Cerebellar nuclear complex (tissue), 1 donor: ENCODE results near the gene PAQR8.

ENCODE experiments used
- DNase-seq, 2 experiments: peaks; one replicate each; lab custom pipeline; 2025; lab: John Stamatoyannopoulos, UW

The PAQR8 gene

GRCh38 chr6:52347818-52348217 is 14.1 kb upstream of the PAQR8 start:
- no peak for DNase-seq

GRCh38 chr6:52351879-52352238 is 10.1 kb upstream of the PAQR8 start:
- DNase-seq: no peak

GRCh38 chr6:52352239-52353018 is 9.5 kb upstream of the PAQR8 start:
- DNase-seq: no peak

GRCh38 chr6:52356017-52356416 is 5.9 kb upstream of the PAQR8 start:
- DNase-seq: no peak

DNA sequence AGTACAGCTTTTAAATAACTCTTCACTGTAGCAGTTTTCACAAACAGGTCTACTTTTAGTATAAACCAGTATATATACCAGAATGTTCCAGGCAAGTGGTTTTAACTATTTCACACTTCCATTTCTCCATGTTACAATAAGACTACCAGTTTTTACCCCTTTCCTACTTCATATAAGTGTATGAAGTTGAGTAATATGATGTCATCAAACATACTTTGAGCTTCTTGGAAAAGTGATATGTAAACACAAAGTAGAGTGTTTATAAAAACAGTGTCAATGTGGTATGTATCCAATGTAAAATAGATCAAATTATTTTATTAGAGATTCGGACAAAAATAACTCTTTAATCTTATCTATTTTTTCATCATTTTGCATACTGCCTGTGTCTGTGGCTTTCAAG is 2.5 kb upstream of the PAQR8 start:
- no peak for DNase-seq

DNA sequence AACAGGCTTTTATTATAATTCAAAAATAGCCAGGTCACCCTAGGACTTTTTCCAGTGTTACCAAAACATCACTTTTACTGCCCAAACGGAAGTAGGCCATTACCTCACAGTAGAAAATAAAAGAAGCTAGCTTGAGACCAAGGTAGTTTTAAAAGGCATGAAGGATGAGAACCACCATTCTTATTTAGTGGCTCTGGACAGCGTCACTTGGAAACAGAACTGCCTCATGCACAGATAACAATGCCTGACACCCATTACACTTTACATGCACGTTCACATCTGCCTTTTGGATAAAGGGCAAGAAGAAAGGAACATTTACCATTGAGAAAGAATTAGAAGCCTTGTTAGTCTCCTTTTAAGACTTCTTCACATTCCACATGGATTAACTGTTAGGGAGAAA is 1.9 kb upstream of the PAQR8 start:
- no peak for DNase-seq

GRCh38 chr6:52360601-52361413 is 1.1 kb upstream of the PAQR8 start:
- DNase-seq: no peak

- no peak for DNase-seq
Observed at GRCh38 chr6:52361414-52361944, 472 bp upstream of the PAQR8 start.

GRCh38 chr6:52362443-52363227 is 684 bp downstream of the PAQR8 start:
- no peak for DNase-seq

DNA sequence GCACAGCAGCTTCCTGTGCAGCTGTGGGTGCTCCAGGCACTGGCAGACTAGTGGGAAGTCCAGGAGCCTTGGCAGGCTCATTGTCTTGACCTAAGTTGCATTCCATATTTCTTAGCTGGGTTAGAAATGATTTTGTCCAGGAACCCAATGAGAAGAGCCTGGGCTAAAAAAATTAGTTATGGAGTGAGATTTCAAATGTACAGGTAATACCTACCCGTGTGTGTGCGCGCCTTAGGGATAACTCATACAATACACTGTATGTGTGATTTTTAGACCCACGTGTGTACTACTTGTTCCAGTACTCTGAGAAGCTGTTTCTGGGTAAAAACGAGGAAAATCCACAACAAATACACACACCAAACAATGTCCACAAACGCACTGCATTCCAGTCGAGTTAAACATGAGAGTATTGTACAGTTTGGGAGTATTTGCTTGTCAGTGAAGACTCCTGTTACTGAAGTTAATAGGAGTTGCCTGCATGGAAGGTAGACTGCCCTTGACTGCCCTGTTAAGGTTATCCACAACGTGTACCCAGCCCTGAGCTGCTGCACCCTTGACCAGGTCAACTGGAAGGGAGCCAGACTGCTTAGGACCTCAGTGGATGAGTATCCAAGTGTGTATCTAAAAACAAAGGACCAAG is 1.4 kb downstream of the PAQR8 start:
- no peak for DNase-seq

- DNase-seq: no peak
Observed at GRCh38 chr6:52364480-52365166, 2.7 kb downstream of the PAQR8 start.

DNA sequence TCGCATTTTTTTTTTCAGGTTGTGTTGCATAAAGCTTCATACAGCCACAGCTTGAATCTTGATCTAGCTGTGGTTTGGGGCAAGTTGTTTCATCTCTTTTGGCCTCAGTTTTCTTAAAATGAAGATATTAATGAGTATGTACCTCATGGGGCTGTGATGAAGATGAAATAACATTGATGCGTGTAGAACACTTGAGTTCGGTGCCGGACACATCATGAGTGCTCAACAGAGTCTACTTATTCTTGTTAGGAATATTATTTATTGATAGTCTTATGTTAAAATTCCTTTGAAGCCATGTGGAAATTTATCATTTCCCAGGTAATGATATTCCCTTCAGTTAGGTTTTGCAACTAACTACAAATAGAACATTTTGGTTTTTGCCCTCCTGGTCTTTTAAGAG is 3.4 kb downstream of the PAQR8 start:
- no peak for DNase-seq

DNA sequence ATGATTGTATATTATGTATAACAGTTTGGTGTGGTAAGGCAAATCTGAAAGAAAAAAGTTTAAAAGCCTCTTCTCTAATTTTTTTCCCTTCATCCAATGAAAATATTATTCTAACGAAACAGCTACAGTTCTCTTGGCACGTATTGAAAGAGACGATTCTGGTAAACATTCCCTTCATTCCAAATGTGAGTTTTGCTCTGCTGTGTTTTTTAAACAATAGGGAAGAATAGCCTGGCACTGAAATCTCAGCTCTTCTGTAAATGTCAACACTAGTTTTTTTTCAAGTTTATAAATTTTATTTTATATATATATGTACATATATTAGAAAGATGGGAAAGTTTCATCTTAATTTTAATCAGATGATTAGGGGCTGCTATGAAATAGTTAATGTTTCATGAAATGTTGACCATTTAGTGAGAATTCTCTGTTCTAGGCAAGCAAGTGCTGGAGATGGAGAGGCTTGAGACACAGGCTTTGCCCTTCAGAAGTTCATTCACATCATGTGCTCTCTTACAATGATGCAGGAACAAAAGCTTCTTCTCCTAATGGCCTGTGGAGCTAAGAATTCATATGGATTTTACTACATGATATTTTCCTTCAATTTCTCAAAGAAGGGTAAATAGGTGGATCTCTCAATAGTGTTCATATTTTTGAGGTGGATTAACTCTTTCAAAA is 4.1 kb downstream of the PAQR8 start:
- no peak for DNase-seq

DNA sequence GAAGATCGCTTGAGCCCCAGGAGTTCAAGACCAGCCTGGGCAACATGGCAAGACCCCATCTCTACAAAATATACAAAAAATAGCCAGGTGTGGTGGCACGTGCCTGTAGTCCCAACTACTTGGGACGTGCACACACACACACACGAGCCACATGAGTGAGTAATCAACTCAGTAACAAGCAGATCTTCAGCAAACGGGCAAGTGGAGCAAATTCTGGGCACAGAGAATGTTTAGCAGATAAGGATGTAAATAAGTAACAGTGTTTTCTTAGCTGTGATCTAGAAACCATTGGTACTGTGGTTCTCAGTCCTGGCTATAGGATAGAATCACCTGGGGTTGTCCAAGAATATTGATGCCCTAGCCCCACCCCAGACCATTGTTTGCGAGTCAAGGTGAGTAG is 6.1 kb downstream of the PAQR8 start:
- DNase-seq: no peak

DNA sequence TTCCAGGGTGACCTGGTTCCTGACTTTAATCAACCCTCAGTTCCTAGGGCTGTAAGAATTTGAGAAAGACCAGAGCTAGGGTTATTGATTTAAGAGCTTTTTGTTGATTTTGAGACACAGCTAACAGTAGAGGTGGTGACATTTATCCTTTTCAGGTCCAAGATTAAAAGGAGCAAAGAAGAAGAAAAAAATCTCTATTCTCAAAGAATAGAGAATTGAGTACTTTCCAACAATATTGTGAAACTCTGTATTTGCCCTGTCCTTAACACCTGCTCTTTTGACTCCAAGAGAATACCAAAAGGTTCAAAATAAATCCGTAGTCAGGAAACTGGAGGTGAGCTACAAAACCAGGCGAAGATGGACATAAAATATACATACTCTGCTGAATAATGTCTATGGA is 7.3 kb downstream of the PAQR8 start:
- DNase-seq: no peak

DNA sequence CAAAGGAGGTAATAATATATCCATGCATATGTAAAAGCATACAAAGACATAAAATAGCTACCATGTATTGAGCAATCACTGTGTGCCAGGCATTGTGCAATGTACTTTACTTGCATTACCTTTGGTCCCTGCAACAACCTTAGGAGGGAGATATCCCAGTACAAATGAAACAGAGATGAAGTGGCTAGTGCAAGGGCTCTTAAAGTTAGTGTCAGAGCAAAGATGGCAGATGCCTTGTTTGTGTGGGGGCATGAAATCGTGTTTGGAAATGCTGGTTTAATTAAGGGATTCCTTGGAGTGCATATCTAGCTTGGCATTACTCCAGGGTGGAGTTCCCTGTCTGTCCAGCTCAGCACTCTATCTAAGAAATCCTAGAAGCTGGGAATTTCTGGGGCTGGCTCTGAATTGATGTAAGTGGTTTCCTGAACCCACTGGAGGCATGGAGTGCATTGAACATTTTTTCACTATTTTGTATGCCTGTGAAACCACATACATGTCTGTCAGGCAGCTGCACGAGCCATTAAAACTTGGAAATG is 9.8 kb downstream of the PAQR8 start:
- no peak for DNase-seq

DNA sequence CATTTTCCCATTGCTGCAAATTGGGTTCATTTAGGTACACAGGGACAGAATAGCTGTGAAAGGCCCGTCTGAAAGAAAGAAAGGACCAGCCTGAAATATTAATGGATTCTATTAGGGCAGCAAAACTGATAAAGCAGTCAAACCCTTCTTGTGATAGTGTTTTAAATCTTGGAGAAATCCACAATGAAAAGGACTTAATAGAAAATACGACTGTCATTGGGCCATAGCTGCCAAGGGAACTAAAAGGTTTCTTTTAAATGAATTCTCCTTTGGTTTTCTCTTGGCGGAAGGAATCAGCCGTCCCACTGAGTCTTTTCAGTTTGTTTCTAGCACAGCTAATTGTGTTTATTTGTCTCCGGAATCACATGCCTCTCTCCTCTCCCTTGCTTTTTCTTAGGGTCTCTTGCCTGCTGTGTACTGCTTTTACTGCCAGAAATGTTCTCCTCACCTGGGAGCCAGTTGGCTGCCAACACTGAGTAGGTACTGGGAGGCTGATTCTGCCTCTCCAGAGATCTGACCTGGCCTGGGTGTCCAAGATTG is 11.3 kb downstream of the PAQR8 start:
- DNase-seq: no peak

GRCh38 chr6:52374247-52374646 is 12.3 kb downstream of the PAQR8 start:
- DNase-seq: no peak

GRCh38 chr6:52375780-52376556 is 14.0 kb downstream of the PAQR8 start:
- DNase-seq: no peak
